ENCODE data around the gene XYLT1. TPM values are rescaled to one million over a fixed set of nuclear protein-coding genes. Genes with fewer than 3 reads are reported as not detected.
"Not testable (repeated sequence)": the region's sequence is repeated elsewhere in the genome, so short reads cannot be mapped to it uniquely, and the experiment has no call there.

The XYLT1 gene
- total RNA-seq, 2 experiments from 2014 or later = 53.6 to 56.7 TPM

- Mint-ChIP-seq H3K9me3 (no peaks in the 10 kb centered on the region), H3K36me3 (peaks cover 36% of the 10 kb centered on the region), H3K27ac (no peak overlapping the region), H3K4me1 (peaks cover 48% of the 10 kb centered on the region), H3K27me3 (no peaks in the 10 kb centered on the region), H3K4me3 (no peak overlapping the region)
- no peak for DNase-seq
- no peak for ATAC-seq (ENCODE audit: low read depth)
- POLR2A ChIA-PET = no interaction called here
Measured at GRCh38 chr16:17308186-17308585, 162.6 kb downstream of the XYLT1 start.

- Mint-ChIP-seq H3K27ac (peak overlapping the region; percentile 51), H3K9me3 (no peaks in the 10 kb centered on the region), H3K4me3 (no peak overlapping the region), H3K36me3 (peaks cover 41% of the 10 kb centered on the region), H3K27me3 (no peaks in the 10 kb centered on the region), H3K4me1 (peaks cover 53% of the 10 kb centered on the region)
- no peak for ATAC-seq (ENCODE audit: low read depth)
- POLR2A ChIA-PET = no interaction called here
- no peak for DNase-seq
Measured at GRCh38 chr16:17307504-17307903, 163.3 kb downstream of the XYLT1 start.

- Mint-ChIP-seq H3K27ac (no peak overlapping the region), H3K4me1 (peaks cover 56% of the 10 kb centered on the region), H3K4me3 (no peak overlapping the region), H3K36me3 (peaks cover 41% of the 10 kb centered on the region), H3K9me3 (no peaks in the 10 kb centered on the region), H3K27me3 (no peaks in the 10 kb centered on the region)
- ATAC-seq (ENCODE audit: low read depth) (no peak), DNase-seq (no peak)
- POLR2A ChIA-PET = no interaction called here
Measured at GRCh38 chr16:17306745-17307144, 164.0 kb downstream of the XYLT1 start.

DNA sequence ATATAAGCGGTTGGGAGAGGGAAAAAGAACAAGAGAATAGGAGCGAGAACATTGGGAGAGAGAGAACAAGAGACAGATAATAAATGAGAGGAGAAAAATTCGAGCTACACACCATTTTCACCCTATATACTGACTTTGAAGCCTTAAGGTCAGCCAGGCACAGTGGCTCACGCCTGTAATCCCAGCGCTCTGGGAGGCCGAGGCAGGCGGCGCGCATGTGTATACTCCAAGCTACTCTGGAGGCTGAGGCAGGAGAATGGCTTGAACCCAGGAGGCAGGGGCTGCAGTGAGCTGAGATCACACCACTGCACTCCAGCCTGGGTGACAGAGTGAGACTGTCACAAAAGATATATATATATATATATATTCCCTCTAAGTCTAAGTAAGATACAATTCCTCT is 164.5 kb downstream of the XYLT1 start:
- H3K4me3 Mint-ChIP-seq = peak overlapping the region; percentile 23
- H3K27ac Mint-ChIP-seq = peak overlapping the region; percentile 44
- not testable (repeated sequence) for ATAC-seq (ENCODE audit: low read depth); DNase-seq; H3K9me3 Mint-ChIP-seq; H3K27me3 Mint-ChIP-seq
- peaks cover 36% of the 10 kb centered on the region for H3K36me3 Mint-ChIP-seq
- POLR2A ChIA-PET = interaction anchor here (0.7 kb wide), 1 partner anchor 161 kb away, joined by 3 read pairs; no protein-coding TSS in a partner anchor
- H3K4me1 Mint-ChIP-seq = peaks cover 59% of the 10 kb centered on the region

DNA sequence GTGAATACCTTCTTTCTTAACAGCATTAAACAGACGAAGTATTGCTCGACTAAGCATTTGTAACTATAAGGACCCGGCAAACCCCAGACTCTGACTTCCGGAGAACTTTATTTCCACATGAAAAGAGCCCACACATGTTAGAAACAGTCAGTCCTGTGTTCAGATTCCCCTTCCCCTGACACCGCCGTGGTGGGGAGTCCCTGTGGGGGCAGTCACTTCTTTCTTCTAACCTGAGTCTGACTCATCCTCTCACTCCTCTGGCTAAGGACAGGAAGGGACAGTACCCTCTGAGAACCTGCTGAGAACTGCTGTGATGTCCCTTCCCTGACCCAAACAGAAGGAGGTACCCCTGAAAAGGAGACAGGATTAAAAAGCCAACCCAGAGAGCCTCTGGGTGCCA is 165.1 kb downstream of the XYLT1 start:
- Mint-ChIP-seq H3K27me3 (no peaks in the 10 kb centered on the region), H3K4me1 (peaks cover 59% of the 10 kb centered on the region), H3K27ac (peak overlapping the region; percentile 44), H3K36me3 (peaks cover 32% of the 10 kb centered on the region), H3K9me3 (no peaks in the 10 kb centered on the region), H3K4me3 (peak overlapping the region; percentile 23)
- ATAC-seq (ENCODE audit: low read depth) (peak; percentile 51), DNase-seq (peak; percentile 36)
- POLR2A ChIA-PET = interaction anchor here (0.7 kb wide), 1 partner anchor 161 kb away, joined by 3 read pairs; no protein-coding TSS in a partner anchor

- H3K27ac Mint-ChIP-seq = no peak overlapping the region
- H3K36me3 Mint-ChIP-seq = peaks cover 31% of the 10 kb centered on the region
- no peaks in the 10 kb centered on the region for H3K9me3 Mint-ChIP-seq
- POLR2A ChIA-PET = no interaction called here
- peaks cover 61% of the 10 kb centered on the region for H3K4me1 Mint-ChIP-seq
- H3K4me3 Mint-ChIP-seq = no peak overlapping the region
- no peak for DNase-seq
- no peaks in the 10 kb centered on the region for H3K27me3 Mint-ChIP-seq
- no peak for ATAC-seq (ENCODE audit: low read depth)
Measured at GRCh38 chr16:17304491-17305119, 166.2 kb downstream of the XYLT1 start.

- POLR2A ChIA-PET = no interaction called here
Measured at GRCh38 chr16:17304106-17304490, 166.7 kb downstream of the XYLT1 start.

DNA sequence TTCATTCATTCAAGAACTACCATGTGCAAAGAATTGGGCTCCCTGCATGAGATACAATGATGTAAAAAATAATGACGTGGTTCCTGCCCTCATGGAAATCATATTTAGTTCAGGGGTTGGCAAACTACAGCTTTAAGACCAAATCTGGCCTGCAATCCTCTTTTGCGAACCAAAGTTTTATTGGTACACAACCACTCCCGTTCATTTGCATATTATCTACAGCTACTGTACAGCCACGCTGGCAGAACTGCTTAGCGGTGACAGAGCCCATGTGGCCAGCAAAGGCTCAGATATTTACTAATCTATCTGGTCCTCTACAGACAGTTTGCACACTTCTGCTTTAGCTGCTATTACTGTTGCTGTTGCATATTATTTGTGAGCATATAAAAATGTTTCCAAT is 167.7 kb downstream of the XYLT1 start:
- peaks cover 68% of the 10 kb centered on the region for H3K4me1 Mint-ChIP-seq
- POLR2A ChIA-PET = interaction anchor here (0.6 to 1.2 kb wide), 5 partner anchors 27 to 227 kb away, joined by 3 to 4 read pairs (median 3); no protein-coding TSS in a partner anchor

More at GRCh38 chr16:17304106-17304490, 166.7 kb downstream of the XYLT1 start:
- ATAC-seq (ENCODE audit: low read depth) = no peak
- no peak for DNase-seq
- peak overlapping the region; percentile 42 for H3K27ac Mint-ChIP-seq
- H3K4me3 Mint-ChIP-seq = no peak overlapping the region
- no peaks in the 10 kb centered on the region for H3K27me3 Mint-ChIP-seq
- H3K36me3 Mint-ChIP-seq = peaks cover 28% of the 10 kb centered on the region
- no peaks in the 10 kb centered on the region for H3K9me3 Mint-ChIP-seq
- peaks cover 66% of the 10 kb centered on the region for H3K4me1 Mint-ChIP-seq

DNA sequence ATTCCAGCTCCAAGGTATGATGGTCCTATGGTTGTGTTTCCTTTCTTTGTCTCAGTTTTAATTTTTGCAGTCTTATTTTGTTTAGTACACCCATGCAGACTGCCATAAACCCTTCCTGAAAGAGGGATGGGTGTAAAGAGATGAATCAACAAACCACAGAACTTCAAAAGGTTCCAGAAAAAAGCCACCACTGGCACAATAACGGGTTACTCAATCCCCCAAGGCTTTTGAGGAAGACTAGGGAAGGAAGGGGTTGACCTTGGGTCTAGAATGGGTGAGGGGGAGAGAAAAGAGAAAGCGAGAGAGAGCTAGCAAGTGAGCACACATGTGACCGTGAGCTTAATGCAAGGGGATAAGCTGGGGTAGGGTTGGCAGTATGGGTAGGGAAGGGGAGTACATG is 168.1 kb downstream of the XYLT1 start:
- peak overlapping the region; percentile 63 for H3K4me3 Mint-ChIP-seq

More for the DNA sequence above, 167.7 kb downstream of the XYLT1 start:
- DNase-seq (no peak), ATAC-seq (ENCODE audit: low read depth) (no peak)
- Mint-ChIP-seq H3K9me3 (no peaks in the 10 kb centered on the region), H3K4me3 (no peak overlapping the region), H3K27me3 (no peaks in the 10 kb centered on the region), H3K27ac (peak overlapping the region; percentile 74), H3K36me3 (peaks cover 27% of the 10 kb centered on the region)

DNA sequence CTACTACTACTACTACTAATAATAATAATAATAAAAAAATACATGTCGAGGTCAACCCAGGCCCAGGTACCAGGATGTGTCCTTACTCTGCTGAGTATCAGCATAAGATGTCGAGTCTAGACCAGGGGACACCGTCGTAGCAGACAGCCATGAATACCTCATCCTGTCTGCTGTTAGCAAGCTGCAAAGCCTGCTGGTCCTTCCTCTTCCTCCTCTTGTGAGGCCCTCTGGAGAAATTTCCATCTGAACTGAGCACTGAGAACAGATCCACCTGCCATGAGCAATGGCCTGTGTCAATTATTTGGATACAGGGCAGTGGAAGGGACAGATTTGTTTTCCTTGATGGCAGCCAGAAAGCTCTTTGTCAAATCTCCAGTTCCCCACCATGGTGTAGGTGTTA is 168.5 kb downstream of the XYLT1 start:
- ATAC-seq (ENCODE audit: low read depth) (peak; percentile 82), DNase-seq (no peak)
- peaks cover 24% of the 10 kb centered on the region for H3K36me3 Mint-ChIP-seq
- H3K4me3 Mint-ChIP-seq = peak overlapping the region; percentile 63
- H3K27ac Mint-ChIP-seq = peak overlapping the region; percentile 74
- no peaks in the 10 kb centered on the region for H3K9me3 Mint-ChIP-seq
- peaks cover 63% of the 10 kb centered on the region for H3K4me1 Mint-ChIP-seq
- no peaks in the 10 kb centered on the region for H3K27me3 Mint-ChIP-seq
- POLR2A ChIA-PET = interaction anchor here (0.7 to 1.2 kb wide), 5 partner anchors 9 to 228 kb away, joined by 3 to 4 read pairs (median 3); no protein-coding TSS in a partner anchor

More for the DNA sequence above, 168.1 kb downstream of the XYLT1 start:
- Mint-ChIP-seq H3K9me3 (no peaks in the 10 kb centered on the region), H3K4me1 (peaks cover 67% of the 10 kb centered on the region), H3K27me3 (no peaks in the 10 kb centered on the region), H3K27ac (peak overlapping the region; percentile 74), H3K36me3 (peaks cover 24% of the 10 kb centered on the region)
- no peak for DNase-seq
- POLR2A ChIA-PET = interaction anchor here (0.6 to 1.2 kb wide), 5 partner anchors 27 to 228 kb away, joined by 3 to 4 read pairs (median 3); no protein-coding TSS in a partner anchor
- no peak for ATAC-seq (ENCODE audit: low read depth)

DNA sequence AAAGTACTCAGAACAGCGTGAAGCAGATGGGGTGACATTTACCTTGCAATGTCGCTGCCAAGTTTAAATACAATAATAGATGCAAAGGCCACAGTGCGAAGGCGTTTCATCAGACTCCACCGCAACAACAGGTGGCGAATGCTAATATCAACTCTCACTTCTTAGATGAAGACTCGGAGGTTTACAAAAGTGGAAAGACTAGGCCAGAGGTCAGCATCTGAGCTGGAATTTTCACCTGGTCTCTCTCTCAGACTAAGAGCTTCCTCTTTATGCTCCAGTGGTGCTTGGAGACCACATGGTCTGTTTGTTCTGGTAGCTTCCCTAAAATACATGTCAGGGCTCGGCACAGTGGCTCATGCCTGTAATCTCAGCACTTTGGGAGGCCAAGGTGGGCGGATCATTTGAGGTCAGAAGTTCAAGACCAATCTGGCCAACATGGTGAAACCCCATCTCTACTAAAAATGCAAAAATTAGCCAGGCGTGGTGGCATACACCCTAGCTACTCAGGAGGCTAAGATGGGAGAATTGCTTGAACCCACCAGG is 169.1 kb downstream of the XYLT1 start:
- Mint-ChIP-seq H3K4me3 (no peak overlapping the region), H3K27me3 (no peaks in the 10 kb centered on the region), H3K27ac (peak overlapping the region; percentile 51), H3K9me3 (no peaks in the 10 kb centered on the region), H3K4me1 (peaks cover 61% of the 10 kb centered on the region), H3K36me3 (peaks cover 24% of the 10 kb centered on the region)
- no peak for ATAC-seq (ENCODE audit: low read depth)
- POLR2A ChIA-PET = interaction anchor here (0.7 to 1.2 kb wide), 2 partner anchors 8 to 147 kb away, joined by 3 read pairs; no protein-coding TSS in a partner anchor
- DNase-seq = no peak

- no peak for ATAC-seq (ENCODE audit: low read depth)
- H3K27me3 Mint-ChIP-seq = no peaks in the 10 kb centered on the region
- no peaks in the 10 kb centered on the region for H3K9me3 Mint-ChIP-seq
- no peak overlapping the region for H3K27ac Mint-ChIP-seq
- DNase-seq = no peak
- peaks cover 65% of the 10 kb centered on the region for H3K4me1 Mint-ChIP-seq
- peaks cover 24% of the 10 kb centered on the region for H3K36me3 Mint-ChIP-seq
- POLR2A ChIA-PET = no interaction called here
- H3K4me3 Mint-ChIP-seq = no peak overlapping the region
Measured at GRCh38 chr16:17301184-17301583, 169.6 kb downstream of the XYLT1 start.

DNA sequence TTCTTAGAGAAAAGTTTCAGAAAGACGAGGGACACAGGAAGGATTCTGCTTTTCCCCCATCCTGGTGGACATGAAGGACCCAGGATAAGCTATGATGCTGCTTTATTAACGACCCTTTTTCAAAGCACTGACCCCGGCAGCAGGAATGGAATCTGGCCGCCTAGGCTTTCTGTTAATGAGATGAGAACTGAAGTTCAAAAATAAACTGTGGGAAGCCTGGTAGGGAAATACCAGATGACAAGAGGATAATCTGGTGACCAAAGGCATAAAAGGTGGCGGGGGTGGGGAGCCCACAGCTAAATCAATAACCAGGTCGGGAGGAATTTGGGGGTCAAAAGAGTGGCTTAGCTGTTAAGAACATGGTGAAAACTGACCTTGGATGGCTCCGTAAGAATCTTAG is 171.0 kb downstream of the XYLT1 start:
- DNase-seq = no peak
- no peaks in the 10 kb centered on the region for H3K9me3 Mint-ChIP-seq
- peaks cover 60% of the 10 kb centered on the region for H3K4me1 Mint-ChIP-seq
- no peak overlapping the region for H3K4me3 Mint-ChIP-seq
- no peaks in the 10 kb centered on the region for H3K27me3 Mint-ChIP-seq
- POLR2A ChIA-PET = interaction anchor here (0.7 kb wide), 1 partner anchor 44 kb away, joined by 3 read pairs; no protein-coding TSS in a partner anchor
- peaks cover 20% of the 10 kb centered on the region for H3K36me3 Mint-ChIP-seq
- no peak for ATAC-seq (ENCODE audit: low read depth)
- H3K27ac Mint-ChIP-seq = no peak overlapping the region

DNA sequence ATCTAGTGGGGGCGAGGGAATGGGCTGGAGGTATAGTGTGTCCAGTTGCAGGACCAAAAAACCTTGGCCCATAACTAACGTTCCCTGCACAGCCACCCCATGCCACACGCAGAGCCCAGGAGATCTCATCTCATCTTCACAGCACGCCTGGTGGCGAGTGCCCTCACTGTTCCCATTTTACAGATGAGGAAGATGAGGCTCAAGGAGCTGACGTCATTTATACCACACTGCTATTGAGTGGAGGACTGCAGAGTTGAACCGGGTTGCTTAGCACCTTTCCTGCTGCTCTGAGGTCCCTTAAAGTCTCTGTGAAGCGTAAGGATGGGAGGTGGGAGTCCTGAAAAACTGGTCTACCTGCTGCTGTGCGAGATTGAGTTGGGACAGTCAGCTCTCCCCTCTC is 172.5 kb downstream of the XYLT1 start:
- Mint-ChIP-seq H3K9me3 (no peaks in the 10 kb centered on the region), H3K27ac (no peak overlapping the region), H3K4me1 (peaks cover 50% of the 10 kb centered on the region), H3K36me3 (peaks cover 17% of the 10 kb centered on the region), H3K4me3 (no peak overlapping the region), H3K27me3 (no peaks in the 10 kb centered on the region)
- no peak for ATAC-seq (ENCODE audit: low read depth)
- POLR2A ChIA-PET = no interaction called here
- no peak for DNase-seq
